Mesendoderm (in vitro differentiated cells): ENCODE results near the gene ALCAM.

Experiments
- DNase-seq: peaks from one replicate; pipeline ENCODE4 v3.0.0; 2013
- H2AK5ac ChIP-seq: 2 replicates; pipeline ENCODE4 v1.6.1; 2013; ENCODE audit warnings: low read length, inconsistent platforms
- H2BK120ac ChIP-seq: 2 replicates; pipeline ENCODE4 v1.6.1; 2013; ENCODE audit warnings: low read depth, mild to moderate bottlenecking, low read length, moderate library complexity, mixed read lengths
- H2BK15ac ChIP-seq: replicated peaks from 2 replicates; pipeline ENCODE4 v1.6.1; 2013; ENCODE audit warnings: low read depth, mild to moderate bottlenecking, moderate library complexity
- H2BK5ac ChIP-seq: 2 replicates; pipeline ENCODE4 v1.6.1; 2013; ENCODE audit warnings: low read length, inconsistent platforms
- H3K18ac ChIP-seq: 2 replicates; pipeline ENCODE4 v1.6.1; 2013; ENCODE audit warnings: mild to moderate bottlenecking, low read length, mixed read lengths
- H3K23ac ChIP-seq: one replicate; pipeline ENCODE4 v1.6.1; 2013; ENCODE audit warnings: low read length
- H3K27ac ChIP-seq: 2 replicates; pipeline ENCODE4 v1.5.1; 2013; ENCODE audit warnings: low read depth, mild to moderate bottlenecking, inconsistent platforms, low read length, moderate library complexity
- H3K27me3 ChIP-seq: 2 replicates; pipeline ENCODE4 v1.6.1; 2013; ENCODE audit warnings: low read length, control low read depth, mild to moderate bottlenecking, inconsistent platforms; ENCODE audit not compliant: insufficient read depth, poor library complexity
- H3K36me3 ChIP-seq: 2 replicates; pipeline ENCODE4 v1.6.1; 2013; ENCODE audit warnings: low read length, inconsistent platforms; ENCODE audit not compliant: control insufficient read depth, insufficient read depth
- H3K4ac ChIP-seq: one replicate; pipeline ENCODE4 v1.6.1; 2013; ENCODE audit warnings: low read depth, mild to moderate bottlenecking, low read length, moderate library complexity
- H3K4me1 ChIP-seq: 2 replicates; pipeline ENCODE4 v1.6.1; 2013; ENCODE audit warnings: low read depth, low read length, inconsistent platforms; ENCODE audit not compliant: control insufficient read depth
- H3K4me2 ChIP-seq: 2 replicates; pipeline ENCODE4 v1.6.1; 2013; ENCODE audit warnings: low read length
- H3K4me3 ChIP-seq: 2 replicates; pipeline ENCODE4 v1.5.1; 2013; ENCODE audit warnings: mild to moderate bottlenecking, low read length
- H3K56ac ChIP-seq: one replicate; pipeline ENCODE4 v1.6.1; 2013; ENCODE audit warnings: low read length
- H3K79me1 ChIP-seq: 2 replicates; pipeline ENCODE4 v1.6.1; 2013; ENCODE audit warnings: low read length, inconsistent platforms
- H3K79me2 ChIP-seq: 2 replicates; pipeline ENCODE4 v1.6.1; 2013; ENCODE audit warnings: mild to moderate bottlenecking, low read length; ENCODE audit not compliant: control insufficient read depth, insufficient read depth
- H3K9ac ChIP-seq: 2 replicates; pipeline ENCODE4 v1.6.1; 2013; ENCODE audit warnings: low read length, inconsistent platforms
- H4K5ac ChIP-seq: one replicate; pipeline ENCODE4 v1.6.1; 2013; ENCODE audit warnings: low read length
- H4K8ac ChIP-seq: one replicate; pipeline ENCODE4 v1.6.1; 2013; ENCODE audit warnings: low read depth, mild to moderate bottlenecking, control low read depth, low read length, moderate library complexity
- WGBS: extraction: QIAGEN DNeasy Blood & Tissue Kit; methylation state at CpG from one replicate; pipeline ENCODE4 v1.1.7; 2013; ENCODE audit warnings: low lambda C conversion rate, missing lambda C conversion rate; ENCODE audit not compliant: insufficient coverage; ENCODE audit errors: extremely low coverage; 5-methylcytosine and 5-hydroxymethylcytosine counted together

Gene ALCAM

DNA sequence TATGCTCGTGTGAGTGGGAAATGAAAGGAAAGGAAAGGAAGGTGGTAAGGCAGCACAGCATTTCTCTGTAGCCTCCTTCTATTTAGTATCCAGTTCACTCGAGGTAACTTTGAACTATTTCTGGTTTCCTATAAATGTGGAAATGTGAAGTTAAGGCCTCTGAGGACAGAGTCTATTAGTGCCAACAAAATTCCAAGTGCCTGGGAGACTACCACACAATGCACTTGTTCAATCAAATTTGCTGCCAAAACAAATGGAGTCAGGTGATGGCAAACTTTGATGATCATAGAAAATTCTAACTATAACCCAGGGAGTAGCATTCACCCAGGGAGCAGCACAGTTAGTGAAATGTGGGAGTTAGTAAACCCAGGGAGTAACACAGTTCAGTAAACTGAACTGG lies 155.1 kb downstream of the ALCAM start:
- no peak overlapping the region for H4K5ac ChIP-seq
- H3K4me1 ChIP-seq = no peaks in the 10 kb centered on the region
- H3K36me3 ChIP-seq = no peaks in the 10 kb centered on the region
- H3K27me3 ChIP-seq = no peaks in the 10 kb centered on the region
- no peaks in the 10 kb centered on the region for H3K79me1 ChIP-seq
- DNase-seq = no peak
- no peak overlapping the region for H2BK15ac ChIP-seq
- H3K18ac ChIP-seq = no peak overlapping the region
- H3K9ac ChIP-seq = no peak overlapping the region
- WGBS = no CpG with 5 or more reads among the region's 2 CpGs
- H2BK5ac ChIP-seq = no peak overlapping the region
- H3K56ac ChIP-seq = no peak overlapping the region
- H3K4ac ChIP-seq = no peak overlapping the region
- H4K8ac ChIP-seq = no peak overlapping the region
- no peak overlapping the region for H2BK120ac ChIP-seq
- no peak overlapping the region for H3K4me3 ChIP-seq
- no peak overlapping the region for H3K4me2 ChIP-seq
- H3K23ac ChIP-seq = no peak overlapping the region
- no peaks in the 10 kb centered on the region for H3K79me2 ChIP-seq
- no peak overlapping the region for H3K27ac ChIP-seq
- H2AK5ac ChIP-seq = no peak overlapping the region

DNA sequence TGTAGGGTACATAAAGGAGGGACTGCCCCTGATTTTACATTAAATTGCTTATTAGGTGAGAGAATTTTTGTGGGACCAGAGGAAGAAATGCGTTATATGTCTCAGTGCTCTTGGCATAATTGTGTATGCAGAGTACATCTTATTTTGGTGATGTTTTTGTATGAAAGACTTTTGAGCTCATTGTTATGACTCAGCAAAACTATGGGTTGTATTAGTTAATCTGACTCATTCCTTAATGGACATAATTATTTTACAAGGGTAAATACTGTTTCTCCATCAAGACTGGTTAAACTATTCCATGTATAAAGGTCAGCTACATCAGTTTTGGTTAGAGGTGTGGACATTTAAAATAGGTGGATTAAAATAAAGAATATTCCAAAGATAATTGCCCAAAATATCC lies 156.8 kb downstream of the ALCAM start:
- Histone ChIP-seq H3K79me2 (no peaks in the 10 kb centered on the region), H3K4ac (no peak overlapping the region), H3K27ac (no peak overlapping the region), H2BK5ac (no peak overlapping the region), H3K18ac (no peak overlapping the region), H3K79me1 (no peaks in the 10 kb centered on the region), H3K9ac (no peak overlapping the region), H3K23ac (no peak overlapping the region), H3K27me3 (no peaks in the 10 kb centered on the region), H4K5ac (no peak overlapping the region), H3K36me3 (no peaks in the 10 kb centered on the region), H2AK5ac (no peak overlapping the region), H2BK15ac (no peak overlapping the region), H3K4me2 (no peak overlapping the region), H3K4me1 (no peaks in the 10 kb centered on the region), H4K8ac (no peak overlapping the region), H3K56ac (no peak overlapping the region), H3K4me3 (no peak overlapping the region), H2BK120ac (no peak overlapping the region)
- no CpG with 5 or more reads among the region's 1 CpG for WGBS
- DNase-seq = no peak

DNA sequence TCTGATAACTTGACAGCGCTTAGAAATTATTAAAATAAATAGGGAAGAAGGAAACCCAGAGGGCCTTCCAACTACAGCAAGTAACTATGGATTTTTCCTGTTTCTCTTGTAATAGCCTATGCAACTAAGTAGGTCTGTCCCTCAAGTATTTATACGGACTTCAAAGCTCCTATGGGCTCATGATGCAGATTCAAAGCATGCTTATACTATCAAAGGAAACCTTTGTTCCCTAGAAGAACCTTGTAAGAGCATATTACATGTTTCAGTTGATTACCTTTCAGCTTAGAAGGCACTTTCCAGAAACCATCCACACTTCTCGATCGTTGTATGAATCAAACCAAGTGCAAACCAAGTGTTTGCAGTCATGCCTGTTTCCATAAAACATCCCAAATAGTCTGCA lies 158.8 kb downstream of the ALCAM start:
- H3K4me3 ChIP-seq = no peak overlapping the region
- no peak overlapping the region for H4K8ac ChIP-seq
- no peak overlapping the region for H3K23ac ChIP-seq
- no peaks in the 10 kb centered on the region for H3K79me2 ChIP-seq
- no peak overlapping the region for H4K5ac ChIP-seq
- H3K56ac ChIP-seq = no peak overlapping the region
- no peak for DNase-seq
- WGBS = no CpG with 5 or more reads among the region's 4 CpGs
- no peak overlapping the region for H3K9ac ChIP-seq
- no peaks in the 10 kb centered on the region for H3K36me3 ChIP-seq
- no peak overlapping the region for H3K27ac ChIP-seq
- no peak overlapping the region for H2BK15ac ChIP-seq
- H3K4me2 ChIP-seq = no peak overlapping the region
- no peak overlapping the region for H2AK5ac ChIP-seq
- H3K18ac ChIP-seq = no peak overlapping the region
- H2BK5ac ChIP-seq = no peak overlapping the region
- H3K4me1 ChIP-seq = no peaks in the 10 kb centered on the region
- H3K79me1 ChIP-seq = no peaks in the 10 kb centered on the region
- no peaks in the 10 kb centered on the region for H3K27me3 ChIP-seq
- H3K4ac ChIP-seq = no peak overlapping the region
- no peak overlapping the region for H2BK120ac ChIP-seq

DNA sequence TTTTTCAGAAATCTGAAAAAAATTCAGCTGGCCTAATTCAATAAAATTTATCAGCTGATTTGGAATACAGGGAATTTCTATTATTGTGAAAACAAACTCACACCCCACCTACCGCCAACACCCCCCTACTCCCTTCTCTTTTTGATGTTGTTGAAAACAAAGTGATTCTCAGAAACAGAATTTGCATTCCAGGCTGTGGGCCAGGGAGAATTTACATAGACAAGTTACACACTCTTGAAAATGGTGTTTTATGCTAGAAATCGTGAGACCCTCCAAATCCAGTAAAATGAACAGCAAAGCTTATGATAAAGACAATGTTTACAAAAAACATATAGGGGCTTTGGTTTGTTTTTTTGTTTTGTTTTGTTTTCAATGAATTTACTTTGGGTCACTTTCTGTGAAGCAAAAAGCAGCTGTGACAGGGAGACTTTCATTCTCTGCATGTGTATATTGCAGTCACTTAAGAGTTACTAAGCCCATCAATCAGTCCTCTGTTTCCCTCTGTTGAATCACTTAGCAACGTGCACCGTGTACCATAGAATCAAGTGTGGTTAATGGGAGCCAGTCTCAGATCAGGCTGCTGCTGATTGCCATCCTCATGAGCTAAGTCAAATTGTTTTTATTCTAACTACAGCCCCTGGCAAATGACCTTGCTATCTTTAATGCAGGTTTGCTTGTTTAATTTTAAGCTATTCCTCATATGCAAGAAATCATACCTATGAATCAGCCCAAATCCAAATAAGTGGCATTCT lies 159.8 kb downstream of the ALCAM start:
- H4K8ac ChIP-seq = no peak overlapping the region
- H3K27me3 ChIP-seq = no peaks in the 10 kb centered on the region
- H3K18ac ChIP-seq = no peak overlapping the region
- H3K4me3 ChIP-seq = no peak overlapping the region
- no peak overlapping the region for H3K27ac ChIP-seq
- H3K79me2 ChIP-seq = no peaks in the 10 kb centered on the region
- H3K4ac ChIP-seq = no peak overlapping the region
- no peak overlapping the region for H2AK5ac ChIP-seq
- no peak overlapping the region for H2BK15ac ChIP-seq
- H3K23ac ChIP-seq = no peak overlapping the region
- no peak for DNase-seq
- no peak overlapping the region for H3K56ac ChIP-seq
- no peak overlapping the region for H2BK5ac ChIP-seq
- no peaks in the 10 kb centered on the region for H3K4me1 ChIP-seq
- WGBS = no CpG with 5 or more reads among the region's 4 CpGs
- no peak overlapping the region for H4K5ac ChIP-seq
- no peak overlapping the region for H3K9ac ChIP-seq
- H3K36me3 ChIP-seq = no peaks in the 10 kb centered on the region
- H3K4me2 ChIP-seq = no peak overlapping the region
- H3K79me1 ChIP-seq = no peaks in the 10 kb centered on the region
- H2BK120ac ChIP-seq = no peak overlapping the region

DNA sequence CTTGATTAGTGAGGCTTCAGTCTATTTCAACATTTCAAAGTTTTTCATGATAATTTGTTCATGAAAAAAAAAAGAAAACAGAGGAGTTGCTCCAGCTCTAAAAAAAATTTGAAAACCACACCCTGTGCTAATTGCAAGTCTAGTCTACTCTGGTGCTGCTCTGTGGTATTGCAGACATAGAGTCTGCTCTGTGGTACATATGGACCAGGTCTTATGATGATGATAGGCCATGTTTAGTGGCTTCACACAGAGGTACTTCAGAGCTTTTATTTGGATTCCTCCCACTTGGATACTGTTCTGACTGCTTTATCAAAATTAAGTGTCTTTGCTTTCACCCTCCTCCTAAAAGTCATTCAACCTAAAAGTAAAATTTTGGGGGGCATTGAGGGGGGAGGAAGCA lies 160.8 kb downstream of the ALCAM start:
- Histone ChIP-seq H2BK15ac (no peak overlapping the region), H4K5ac (no peak overlapping the region), H2BK120ac (no peak overlapping the region), H3K9ac (no peak overlapping the region), H3K23ac (no peak overlapping the region), H3K79me2 (no peaks in the 10 kb centered on the region), H3K27me3 (no peaks in the 10 kb centered on the region), H3K4ac (no peak overlapping the region), H2AK5ac (no peak overlapping the region), H4K8ac (no peak overlapping the region), H3K56ac (no peak overlapping the region), H3K79me1 (no peaks in the 10 kb centered on the region), H2BK5ac (no peak overlapping the region), H3K27ac (no peak overlapping the region), H3K4me2 (no peak overlapping the region), H3K4me1 (no peaks in the 10 kb centered on the region), H3K18ac (no peak overlapping the region), H3K36me3 (no peaks in the 10 kb centered on the region), H3K4me3 (no peak overlapping the region)
- DNase-seq = no peak

DNA sequence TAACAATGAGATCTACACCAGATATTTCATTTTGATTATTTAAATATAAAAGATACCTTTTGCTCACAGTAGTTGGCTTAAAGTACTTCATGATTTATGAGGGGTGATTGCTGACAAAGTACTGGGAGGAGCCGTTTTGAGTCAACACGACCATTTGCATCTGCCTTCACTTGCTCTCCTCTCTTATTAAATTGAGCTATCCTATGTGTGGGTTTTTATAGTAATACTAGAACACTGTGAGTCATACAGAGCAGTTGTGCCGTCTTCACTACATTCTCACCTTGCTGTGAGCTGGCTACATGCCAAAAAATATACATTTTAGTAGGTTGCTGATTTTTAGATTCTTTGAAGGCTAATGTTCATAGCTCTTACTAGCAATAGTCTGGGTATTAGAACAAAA lies 161.2 kb downstream of the ALCAM start:
- no peak overlapping the region for H4K8ac ChIP-seq
- H3K4me1 ChIP-seq = no peaks in the 10 kb centered on the region
- H3K79me2 ChIP-seq = no peaks in the 10 kb centered on the region
- no peak overlapping the region for H2BK5ac ChIP-seq
- no peak overlapping the region for H3K23ac ChIP-seq
- H2AK5ac ChIP-seq = no peak overlapping the region
- H3K9ac ChIP-seq = no peak overlapping the region
- H3K4me2 ChIP-seq = no peak overlapping the region
- no CpG with 5 or more reads among the region's 3 CpGs for WGBS
- no peak overlapping the region for H3K27ac ChIP-seq
- no peaks in the 10 kb centered on the region for H3K36me3 ChIP-seq
- H3K4me3 ChIP-seq = no peak overlapping the region
- no peak overlapping the region for H2BK15ac ChIP-seq
- DNase-seq = no peak
- no peaks in the 10 kb centered on the region for H3K27me3 ChIP-seq
- no peak overlapping the region for H3K4ac ChIP-seq
- H2BK120ac ChIP-seq = no peak overlapping the region
- H4K5ac ChIP-seq = no peak overlapping the region
- no peak overlapping the region for H3K56ac ChIP-seq
- no peak overlapping the region for H3K18ac ChIP-seq
- no peaks in the 10 kb centered on the region for H3K79me1 ChIP-seq
